Measurements from ENCODE around the gene C14orf39. TPM values are rescaled to one million over a fixed set of nuclear protein-coding genes. Genes with fewer than 3 reads are reported as not detected.
A peak's percentile ranks its signal among the peaks of the same experiment; 100 is the strongest.

C14orf39 gene
- total RNA-seq, 1 donor from 2014 or later = 6.2 TPM

DNA sequence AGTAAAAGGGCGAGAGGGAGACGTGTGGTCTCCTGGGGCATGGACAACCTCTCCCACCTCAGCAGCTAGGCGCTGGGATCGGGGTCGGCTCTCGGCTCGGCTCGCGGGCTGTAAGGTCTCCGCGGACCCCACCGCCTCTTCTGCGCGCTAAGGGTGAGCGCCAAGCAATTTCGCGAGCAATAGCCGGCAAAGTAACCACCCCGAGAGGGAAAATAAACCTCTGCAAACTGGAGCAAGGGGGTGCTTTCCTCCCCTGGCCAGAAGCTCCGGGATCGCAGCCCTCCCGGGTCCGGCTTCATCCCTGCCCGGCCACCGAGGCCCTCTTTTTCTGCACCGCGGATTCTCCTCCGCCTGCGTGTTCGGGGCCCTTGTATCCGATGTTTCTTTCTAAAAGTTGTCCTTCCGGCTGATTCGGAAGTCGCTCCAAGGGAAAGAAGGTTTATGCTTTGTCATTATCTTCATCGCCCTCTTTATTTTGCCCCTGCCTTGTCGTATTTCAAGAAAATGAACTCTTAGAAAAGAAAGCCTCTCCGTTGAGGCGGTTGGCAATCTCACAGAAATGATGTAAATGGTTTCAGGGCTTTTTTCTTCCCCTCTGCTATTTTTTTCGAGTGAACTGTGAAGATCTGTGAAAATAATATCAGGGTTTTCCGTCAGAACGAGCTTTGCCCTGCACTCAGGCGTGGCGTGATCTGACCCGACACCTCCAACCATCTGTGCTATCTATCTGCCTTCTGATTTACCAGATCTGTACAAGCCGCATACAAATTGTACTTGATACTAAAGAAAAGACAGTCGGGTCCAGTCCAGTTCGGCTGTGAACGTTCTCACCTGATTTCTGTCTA is 21.3 kb upstream of the C14orf39 start:
- H3K4me3 Mint-ChIP-seq = peak overlapping the region; percentile 80

DNA sequence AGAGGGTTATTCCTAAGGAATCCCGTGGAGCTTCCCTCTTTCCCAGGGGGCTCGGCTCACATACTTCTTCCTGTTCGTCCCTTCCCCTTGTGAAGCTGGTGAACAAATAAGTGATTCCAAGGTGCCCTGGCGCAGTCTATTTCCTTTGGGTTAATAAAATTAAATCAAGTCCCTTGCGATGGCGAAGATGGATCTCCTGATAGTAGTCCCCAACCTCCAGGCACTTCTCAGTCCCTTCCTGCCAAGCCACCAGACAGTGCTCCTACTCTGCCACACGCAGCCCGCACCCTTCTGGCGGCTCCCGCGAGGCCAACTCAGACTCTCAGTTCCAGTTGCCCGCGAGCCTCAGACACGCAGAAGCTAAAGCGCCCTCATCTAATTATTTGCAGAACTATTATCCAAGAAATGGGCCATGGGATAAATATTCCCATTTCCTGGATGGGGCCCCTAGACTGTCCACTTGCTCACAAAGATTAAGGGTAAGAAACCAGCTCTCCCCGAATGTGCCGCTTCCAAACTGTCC is 20.7 kb upstream of the C14orf39 start:
- Mint-ChIP-seq H3K4me1 (peaks cover 30% of the 10 kb centered on the region), H3K9me3 (peaks cover 2% of the 10 kb centered on the region), H3K27ac (no peak overlapping the region), H3K36me3 (no peaks in the 10 kb centered on the region), H3K4me3 (peak overlapping the region; percentile 80), H3K27me3 (ENCODE audit: insufficient read depth, low read depth) (peaks cover 72% of the 10 kb centered on the region)
- DNase-seq (ENCODE audit: low spot score) = peak; percentile 49
- Histone ChIP-seq H3K9me3 (ENCODE audit: low read depth) (no peaks in the 10 kb centered on the region), H3K9ac (no peak overlapping the region), H3K79me2 (ENCODE audit: low read depth) (no peaks in the 10 kb centered on the region), H3K4me2 (peak overlapping the region; percentile 72), H3K4me1 (peaks cover 47% of the 10 kb centered on the region), H4K20me1 (ENCODE audit: low read depth) (peaks cover 62% of the 10 kb centered on the region), H3F3A (ENCODE audit: low read depth) (peaks cover 40% of the 10 kb centered on the region), H3K27me3 (peaks cover 100% of the 10 kb centered on the region), H2AFZ (replicated peaks) (peak overlapping the region; percentile 46), H3K36me3 (no peaks in the 10 kb centered on the region), H3K4me3 (peak overlapping the region; percentile 25), H3K27ac (no peak overlapping the region)
- TF ChIP-seq EZH2phosphoT487 (IDR thresholded peaks at IDR 0.05) = no peak
- no peak for TF ChIP-seq EZH2 (IDR thresholded peaks at IDR 0.05)

More for the DNA sequence above, 21.3 kb upstream of the C14orf39 start:
- Histone ChIP-seq H3K4me1 (peaks cover 49% of the 10 kb centered on the region), H2AFZ (replicated peaks) (peak overlapping the region; percentile 46), H3K4me3 (peak overlapping the region; percentile 25), H4K20me1 (ENCODE audit: low read depth) (peaks cover 69% of the 10 kb centered on the region), H3K27me3 (peaks cover 100% of the 10 kb centered on the region), H3K9ac (no peak overlapping the region), H3K27ac (no peak overlapping the region), H3K79me2 (ENCODE audit: low read depth) (no peaks in the 10 kb centered on the region), H3F3A (ENCODE audit: low read depth) (peaks cover 40% of the 10 kb centered on the region), H3K9me3 (ENCODE audit: low read depth) (no peaks in the 10 kb centered on the region), H3K36me3 (no peaks in the 10 kb centered on the region), H3K4me2 (peak overlapping the region; percentile 72)
- no peak overlapping the region for H3K27ac Mint-ChIP-seq
- no peaks in the 10 kb centered on the region for H3K36me3 Mint-ChIP-seq
- peaks cover 30% of the 10 kb centered on the region for H3K4me1 Mint-ChIP-seq
- H3K27me3 Mint-ChIP-seq (ENCODE audit: insufficient read depth, low read depth) = peaks cover 78% of the 10 kb centered on the region
- DNase-seq (ENCODE audit: low spot score) = peak; percentile 54
- TF ChIP-seq EZH2 (IDR thresholded peaks at IDR 0.05) (peak; percentile 96), EZH2phosphoT487 (IDR thresholded peaks at IDR 0.05) (peak; percentile 97)
- TF ChIP-seq, protein P1, sequence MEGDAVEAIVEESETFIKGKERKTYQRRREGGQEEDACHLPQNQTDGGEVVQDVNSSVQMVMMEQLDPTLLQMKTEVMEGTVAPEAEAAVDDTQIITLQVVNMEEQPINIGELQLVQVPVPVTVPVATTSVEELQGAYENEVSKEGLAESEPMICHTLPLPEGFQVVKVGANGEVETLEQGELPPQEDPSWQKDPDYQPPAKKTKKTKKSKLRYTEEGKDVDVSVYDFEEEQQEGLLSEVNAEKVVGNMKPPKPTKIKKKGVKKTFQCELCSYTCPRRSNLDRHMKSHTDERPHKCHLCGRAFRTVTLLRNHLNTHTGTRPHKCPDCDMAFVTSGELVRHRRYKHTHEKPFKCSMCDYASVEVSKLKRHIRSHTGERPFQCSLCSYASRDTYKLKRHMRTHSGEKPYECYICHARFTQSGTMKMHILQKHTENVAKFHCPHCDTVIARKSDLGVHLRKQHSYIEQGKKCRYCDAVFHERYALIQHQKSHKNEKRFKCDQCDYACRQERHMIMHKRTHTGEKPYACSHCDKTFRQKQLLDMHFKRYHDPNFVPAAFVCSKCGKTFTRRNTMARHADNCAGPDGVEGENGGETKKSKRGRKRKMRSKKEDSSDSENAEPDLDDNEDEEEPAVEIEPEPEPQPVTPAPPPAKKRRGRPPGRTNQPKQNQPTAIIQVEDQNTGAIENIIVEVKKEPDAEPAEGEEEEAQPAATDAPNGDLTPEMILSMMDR (IDR thresholded peaks at IDR 0.05) = no peak
- H3K9me3 Mint-ChIP-seq = peaks cover 2% of the 10 kb centered on the region

DNA sequence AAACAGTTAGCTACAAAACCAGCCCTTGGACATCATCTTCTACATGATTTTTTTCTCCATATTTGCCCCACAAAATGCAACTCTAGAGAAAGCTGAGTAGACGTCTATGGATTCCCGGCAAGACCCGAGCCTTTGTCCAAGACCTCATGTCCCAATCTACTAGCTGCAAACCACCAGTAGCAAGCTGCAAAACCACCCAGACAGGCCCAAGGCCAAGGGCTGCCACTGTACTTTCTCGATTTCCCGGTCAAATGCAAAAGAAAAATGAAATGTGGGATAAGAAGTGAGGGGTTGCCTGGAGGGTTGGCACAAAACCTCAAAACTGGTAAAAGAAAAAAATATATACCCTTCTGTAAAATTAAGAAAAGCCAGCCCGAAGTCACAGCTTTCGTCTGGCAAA is 20.1 kb upstream of the C14orf39 start:
- Mint-ChIP-seq H3K36me3 (no peaks in the 10 kb centered on the region), H3K27me3 (ENCODE audit: insufficient read depth, low read depth) (peaks cover 66% of the 10 kb centered on the region), H3K4me1 (peaks cover 29% of the 10 kb centered on the region), H3K4me3 (no peak overlapping the region), H3K27ac (no peak overlapping the region), H3K9me3 (peaks cover 2% of the 10 kb centered on the region)
- no peak for TF ChIP-seq EZH2 (IDR thresholded peaks at IDR 0.05)
- TF ChIP-seq, protein P1 (IDR thresholded peaks at IDR 0.05) = no peak
- TF ChIP-seq EZH2phosphoT487 (IDR thresholded peaks at IDR 0.05) = no peak
- peaks cover 35% of the 10 kb centered on the region for H3F3A ChIP-seq (ENCODE audit: low read depth)
- no peaks in the 10 kb centered on the region for H3K79me2 ChIP-seq (ENCODE audit: low read depth)
- H3K4me2 ChIP-seq = no peak overlapping the region
- no peak overlapping the region for H3K9ac ChIP-seq
- no peak overlapping the region for H3K4me3 ChIP-seq
- no peaks in the 10 kb centered on the region for H3K9me3 ChIP-seq (ENCODE audit: low read depth)
- no peaks in the 10 kb centered on the region for H3K36me3 ChIP-seq
- no peak for DNase-seq (ENCODE audit: low spot score)
- H3K27me3 ChIP-seq = peaks cover 100% of the 10 kb centered on the region
- H3K27ac ChIP-seq = no peak overlapping the region
- peaks cover 42% of the 10 kb centered on the region for H3K4me1 ChIP-seq
- H2AFZ ChIP-seq (replicated peaks) = no peak overlapping the region
- peaks cover 57% of the 10 kb centered on the region for H4K20me1 ChIP-seq (ENCODE audit: low read depth)

Data from neural progenitor cell (in vitro differentiated cells).